Articular chondrocyte of knee joint (primary cell): ENCODE measurements around the gene OXSR1. TPM values are rescaled to one million over a fixed set of nuclear protein-coding genes. Genes with fewer than 3 reads are reported as not detected.

Experiments used
- small RNA-seq: library from RNA; depleted of rRNA; stranded (forward); fragments of <200 nt; gene quantifications from one replicate; pipeline ENCODE3, GENCODE V24; 2012
- total RNA-seq: library from RNA; depleted of rRNA; stranded (reverse); fragments of >200 nt; gene quantifications from 2 replicates; pipeline ENCODE4 v1.2.3, GENCODE V29; 2012

Gene OXSR1
- 67.3 and 85.3 TPM in 2 replicates for total RNA-seq

GRCh38 chr3:38164952-38165721 lies at the start of gene OXSR1:
Gene OXSR1 (plus strand): TSS chr3:38165537. CDS start chr3:38165877, 340 bp downstream.

GRCh38 chr3:38136777-38137614 lies 28.3 kb upstream of the OXSR1 start, which contains the start of gene ACAA1:
Gene ACAA1 (minus strand): TSS chr3:38137127. CDS start chr3:38137035, 92 bp downstream.

GRCh38 chr3:38138349-38139190 lies 26.8 kb upstream of the OXSR1 start, which contains the start of gene MYD88:
Gene MYD88 (plus strand): TSS chr3:38138661. CDS start chr3:38138701, 40 bp downstream.

GRCh38 chr3:38265604-38266307 lies 100.4 kb downstream of the OXSR1 start, which contains the start of gene SLC22A13:
Gene SLC22A13 (plus strand): TSS chr3:38265812. CDS start chr3:38265861, 49 bp downstream.

GRCh38 chr3:38281895-38282686 lies 116.8 kb downstream of the OXSR1 start, which contains the start of gene SLC22A14:
Gene SLC22A14 (plus strand): TSS chr3:38282294. CDS start chr3:38306027, 23,733 bp downstream.

Small RNA genes lying within 50 kb of the gene (small RNA-seq; reads per million reads assigned to genes)
- not detected for gene RF00019
- gene RNU6-235P, result not detected

Other genes starting within 250 kb of the OXSR1 start
- 5.4 and 6.5 TPM in 2 replicates for gene VILL, start 174.8 kb upstream of the OXSR1 start, total RNA-seq
- gene PLCD1, start 135.9 kb upstream of the OXSR1 start, total RNA-seq, result 42.3 and 42.7 TPM in 2 replicates
- gene DLEC1, start 126.3 kb upstream of the OXSR1 start, total RNA-seq, result 0.26 and 0.54 TPM in 2 replicates
- gene ACAA1, start 28.4 kb upstream of the OXSR1 start, total RNA-seq, result 37.0 and 46.3 TPM in 2 replicates
- gene MYD88, start 26.9 kb upstream of the OXSR1 start, total RNA-seq, result 13.1 and 14.9 TPM in 2 replicates
- gene SLC22A13, start 100.3 kb downstream of the OXSR1 start, total RNA-seq, result 0.86 and 1.0 TPM in 2 replicates
- gene SLC22A14, start 116.8 kb downstream of the OXSR1 start, total RNA-seq, result 0.32 and 0.52 TPM in 2 replicates
- gene XYLB, start 181.2 kb downstream of the OXSR1 start, total RNA-seq, result 9.1 and 10.7 TPM in 2 replicates